ENCODE results near the gene PTPRK.

DNA sequence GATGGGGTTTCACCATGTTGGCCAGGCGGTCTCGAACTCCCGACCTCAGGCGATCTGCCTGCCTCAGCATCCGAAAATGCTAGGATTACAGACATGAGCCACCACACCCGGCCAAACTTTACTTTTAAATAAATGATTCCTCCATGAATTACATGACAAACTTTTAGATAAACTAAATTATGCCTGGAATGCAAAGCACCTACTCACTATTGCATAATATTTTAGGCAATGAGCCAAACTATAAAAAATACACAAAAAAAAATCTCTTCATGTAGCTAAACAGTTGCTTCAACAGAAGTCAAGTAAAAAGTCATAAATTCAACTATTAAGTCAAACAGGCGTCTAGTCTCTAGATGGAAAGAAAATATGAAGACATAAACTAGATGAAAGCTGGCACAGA lies 56.5 kb downstream of the PTPRK start:
- no peak for TF ChIP-seq POLR2A (IDR thresholded peaks at IDR 0.05)
- TF ChIP-seq CTCF (IDR thresholded peaks at IDR 0.05), result no peak
- TF ChIP-seq EP300 (IDR thresholded peaks at IDR 0.05; ENCODE audit: low read depth), result no peak

Measured in transverse colon (tissue), 3 donors.